H1 (cell line): ENCODE measurements around the gene FLT3. TPM values are rescaled to one million over a fixed set of nuclear protein-coding genes. Genes with fewer than 3 reads are reported as not detected.

Experiments
- CTCF ChIA-PET: fragments of 300-600 bp; sonication (Branson Sonifier 250); formaldehyde crosslinking; loops from one replicate; lab custom pipeline; 2021; ENCODE audit not compliant: partially characterized antibody; lab: Charles Lee
- POLR2A ChIA-PET: fragments of 300-600 bp; sonication (Branson Sonifier 250); formaldehyde crosslinking; loops from one replicate; lab custom pipeline; 2021; ENCODE audit warnings: inconsistent platforms; ENCODE audit not compliant: partially characterized antibody; lab: Charles Lee
- DNase-seq, 2 experiments: peaks; one replicate each; pipeline versions ENCODE4 v3.0.0 to v3.0.0-alpha.2; 2010 to 2022; ENCODE audit warnings: low spot score in 2 of 2, low read depth in 1 of 2, mixed read lengths in 1 of 2
- FAIRE-seq: peaks from 2 replicates; lab custom pipeline; 2011; peaks lifted over from hg19 to GRCh38; lab: Jason Lieb, UNC
- H2AFZ ChIP-seq: 2 replicates; pipeline ENCODE4 v1.8.1; 2012; ENCODE audit warnings: low read length, inconsistent platforms
- H2AK5ac ChIP-seq: 2 replicates; pipeline ENCODE4 v1.6.1; 2013; ENCODE audit warnings: low read depth, low read length
- H2BK120ac ChIP-seq: replicated peaks from 2 replicates; pipeline ENCODE3; 2013; ENCODE audit warnings: low read depth, low read length, inconsistent platforms
- H2BK12ac ChIP-seq: 2 replicates; pipeline ENCODE4 v1.6.1; 2013; ENCODE audit warnings: low read depth, low read length
- H2BK15ac ChIP-seq: 2 replicates; pipeline ENCODE4 v1.6.1; 2013; ENCODE audit warnings: low read length
- H2BK20ac ChIP-seq: 2 replicates; pipeline ENCODE4 v1.6.1; 2013; ENCODE audit warnings: low read length
- H2BK5ac ChIP-seq: 2 replicates; pipeline ENCODE4 v1.6.1; 2013; ENCODE audit warnings: low read depth, low read length
- H3K14ac ChIP-seq: 2 replicates; pipeline ENCODE4 v1.6.1; 2013; ENCODE audit warnings: inconsistent platforms; ENCODE audit not compliant: insufficient read length
- H3K18ac ChIP-seq: 2 replicates; pipeline ENCODE4 v1.6.1; 2013; ENCODE audit warnings: low read length; ENCODE audit errors: extremely low read depth
- H3K23ac ChIP-seq: 2 replicates; pipeline ENCODE4 v1.6.1; 2013; ENCODE audit warnings: inconsistent platforms; ENCODE audit not compliant: insufficient read length
- H3K23me2 ChIP-seq: 2 replicates; pipeline ENCODE4 v1.6.1; 2013; ENCODE audit warnings: low read depth, low read length
- H3K27ac ChIP-seq: 2 replicates; pipeline ENCODE4 v1.6.1; 2011; ENCODE audit warnings: low read depth, low read length, inconsistent platforms
- H3K27me3 ChIP-seq, 4 experiments: replicated peaks in 1 of 4; 1 replicate in 1 of 4; 2 replicates in 3 of 4; pipeline versions ENCODE4 v1.6.1 to v1.8.1; 2011 to 2013; ENCODE audit warnings: low read length in 3 of 4, mild to moderate bottlenecking in 3 of 4, inconsistent platforms in 2 of 4, mixed read lengths in 2 of 4, moderate library complexity in 1 of 4; ENCODE audit not compliant: control insufficient read depth in 3 of 4, insufficient read depth in 3 of 4; ENCODE audit errors: extremely low read depth in 1 of 4
- H3K36me3 ChIP-seq, 4 experiments: 2 replicates each; pipeline versions ENCODE4 v1.6.1 to v1.8.1; 2011 to 2013; ENCODE audit warnings: mild to moderate bottlenecking in 4 of 4, low read length in 3 of 4, moderate library complexity in 2 of 4, control low read depth in 1 of 4, inconsistent platforms in 1 of 4; ENCODE audit not compliant: insufficient read depth in 4 of 4, control insufficient read depth in 2 of 4
- H3K4ac ChIP-seq: replicated peaks from 2 replicates; pipeline ENCODE3; 2013; ENCODE audit warnings: low read length, low read depth, mixed read lengths, inconsistent platforms; ENCODE audit not compliant: insufficient read length
- H3K4me1 ChIP-seq, 4 experiments: replicated peaks in 1 of 4; 1 replicate in 1 of 4; 2 replicates in 3 of 4; pipeline versions ENCODE4 v1.6.1 to v1.8.1; 2011 to 2013; ENCODE audit warnings: low read length in 3 of 4, inconsistent platforms in 2 of 4, mixed read lengths in 1 of 4; ENCODE audit not compliant: insufficient read depth in 4 of 4, control insufficient read depth in 3 of 4
- H3K4me2 ChIP-seq, 2 experiments: 2 replicates each; pipeline versions ENCODE4 v1.6.1 to v1.8.1; 2011 to 2013; ENCODE audit warnings: low read depth in 2 of 2, low read length in 2 of 2, control low read depth in 1 of 2, inconsistent platforms in 1 of 2, mild to moderate bottlenecking in 1 of 2; ENCODE audit not compliant: insufficient read depth in 1 of 2
- H3K4me3 ChIP-seq, 4 experiments: fragments of 200-600, 300-600 bp in 1 of 4; sonication (generic), shearing (Covaris generic), sonication (Bioruptor Twin) in 1 of 4; 2 replicates each; pipeline versions ENCODE4 v1.5.1 to v1.8.1; 2011 to 2016; ENCODE audit warnings: low read length in 4 of 4, low read depth in 3 of 4, control low read depth in 2 of 4, inconsistent platforms in 2 of 4, mild to moderate bottlenecking in 2 of 4, mixed read lengths in 1 of 4, moderate library complexity in 1 of 4; ENCODE audit not compliant: insufficient read depth in 2 of 4; ENCODE audit errors: extremely low read depth in 1 of 4
- H3K56ac ChIP-seq: replicated peaks from 2 replicates; pipeline ENCODE3; 2013; ENCODE audit warnings: low read depth, mild to moderate bottlenecking, mixed read lengths, low read length, inconsistent platforms; ENCODE audit not compliant: insufficient read length
- H3K79me1 ChIP-seq: 2 replicates; pipeline ENCODE4 v1.6.1; 2013; ENCODE audit warnings: low read depth, low read length, control low read depth
- H3K79me2 ChIP-seq, 2 experiments: 2 replicates each; pipeline versions ENCODE4 v1.6.1 to v1.8.1; 2012 to 2013; ENCODE audit warnings: low read length in 2 of 2, mild to moderate bottlenecking in 2 of 2, inconsistent platforms in 1 of 2; ENCODE audit not compliant: insufficient read depth in 2 of 2, control insufficient read depth in 1 of 2
- H3K9ac ChIP-seq, 4 experiments: replicated peaks in 1 of 4; 1 replicate in 1 of 4; 2 replicates in 3 of 4; pipeline versions ENCODE4 v1.6.1 to v1.8.1; 2011 to 2013; ENCODE audit warnings: low read depth in 3 of 4, low read length in 3 of 4, control low read depth in 2 of 4, mild to moderate bottlenecking in 2 of 4, moderate library complexity in 2 of 4, inconsistent platforms in 1 of 4; ENCODE audit errors: extremely low read depth in 1 of 4
- H3K9me3 ChIP-seq, 2 experiments: 2 replicates each; pipeline versions ENCODE4 v1.6.1 to v1.8.1; 2012 to 2013; ENCODE audit warnings: mild to moderate bottlenecking in 2 of 2, moderate library complexity in 2 of 2, control low read depth in 1 of 2, inconsistent platforms in 1 of 2, low read depth in 1 of 2, low read length in 1 of 2, mixed read lengths in 1 of 2; ENCODE audit not compliant: insufficient read depth in 2 of 2
- H4K20me1 ChIP-seq, 2 experiments: replicated peaks in 1 of 2; 2 replicates each; pipeline versions ENCODE3 to v1.8.1; 2011 to 2013; ENCODE audit warnings: inconsistent platforms in 2 of 2, low read length in 2 of 2, mild to moderate bottlenecking in 1 of 2; ENCODE audit not compliant: insufficient read depth in 2 of 2, control insufficient read depth in 1 of 2
- H4K5ac ChIP-seq: 2 replicates; pipeline ENCODE4 v1.6.1; 2013; ENCODE audit warnings: low read length, low read depth, mixed read lengths, inconsistent platforms; ENCODE audit not compliant: insufficient read length
- H4K8ac ChIP-seq: 2 replicates; pipeline ENCODE4 v1.8.0; 2013; ENCODE audit warnings: mild to moderate bottlenecking, moderate library complexity, low read length, inconsistent platforms; ENCODE audit not compliant: insufficient read depth; ENCODE audit errors: extremely low read depth
- H4K91ac ChIP-seq: replicated peaks from 2 replicates; pipeline ENCODE3; 2013; ENCODE audit warnings: low read length, mixed read lengths, inconsistent platforms; ENCODE audit not compliant: insufficient read length
- BACH1 ChIP-seq: IDR thresholded peaks from 2 replicates; pipeline ENCODE4 v1.6.1; 2012; ENCODE audit warnings: low read length, improper control_type of control experiment
- CTBP2 ChIP-seq: IDR thresholded peaks from 2 replicates; pipeline ENCODE4 v1.7.0; 2011; ENCODE audit warnings: borderline replicate concordance, mild to moderate bottlenecking, moderate library complexity, mixed read lengths, low read length; ENCODE audit not compliant: insufficient read depth, insufficient read length
- KDM5A ChIP-seq: fragments of 200-600 bp; IDR thresholded peaks from 2 replicates; pipeline ENCODE4 v1.7.1; 2012; ENCODE audit warnings: mild to moderate bottlenecking, low read length, inconsistent platforms, mixed read lengths
- WGBS, 2 experiments: shearing (Covaris generic) in 1 of 2; methylation state at CpG; one replicate each; pipeline versions ENCODE4 v1.1.6 to v1.1.7; 2013 to 2015; ENCODE audit warnings: low lambda C conversion rate in 2 of 2, mixed read lengths in 2 of 2, inconsistent platforms in 1 of 2, low coverage in 1 of 2, missing lambda C conversion rate in 1 of 2; ENCODE audit not compliant: insufficient replicate concordance in 2 of 2, insufficient coverage in 1 of 2, insufficient read length in 1 of 2; ENCODE audit errors: extremely low coverage in 1 of 2, missing lambda C conversion rate in 1 of 2; 5-methylcytosine and 5-hydroxymethylcytosine counted together
- polyA plus RNA-seq, 7 experiments: library from polyadenylated mRNA; depleted of rRNA in 3 of 7; stranded (reverse) in 5 of 7; unstranded in 2 of 7; fragments of >200 nt in 5 of 7; fragments of 200-250 nt in 2 of 7; gene quantifications; 1 replicate in 5 of 7; 2 replicates in 1 of 7; 4 replicates in 1 of 7; pipeline versions ENCODE4 v1.2.1 to v1.2.3, GENCODE V29; 2011 to 2013; ENCODE audit warnings: missing spikeins in 2 of 7, mixed read lengths in 2 of 7
- total RNA-seq: library from RNA; stranded (reverse); fragmentation: NEBNext Ultra II Directional; extraction: Animal tissue kit (Norgen Biotek cat#: 25700); gene quantifications from 2 replicates; pipeline ENCODE4 v1.2.1, GENCODE V29; 2021

FLT3 gene
- total and polyA plus RNA-seq, 2 of the 8 experiments (the other 6 are each of a cell fraction or from before 2014, with no cell fraction given) = 0.44 to 0.71 TPM

DNA sequence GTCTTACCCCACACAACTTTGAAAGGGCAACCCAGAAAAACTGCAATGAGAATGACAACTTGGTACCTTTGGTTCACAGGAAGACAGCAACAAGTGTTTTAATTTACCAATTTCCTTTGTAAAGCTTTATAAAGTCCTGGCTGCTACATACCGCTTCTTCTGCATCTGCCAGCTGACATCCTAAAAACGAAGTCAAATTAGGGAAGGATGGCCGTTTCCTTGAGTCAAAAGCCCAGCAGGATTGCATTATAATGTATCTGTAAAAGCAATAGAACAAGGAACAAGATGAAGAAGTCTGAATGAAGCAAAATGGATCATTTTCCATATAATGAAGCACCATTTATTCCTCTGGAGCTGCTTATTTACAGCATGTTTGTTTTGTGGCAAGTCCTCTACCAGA lies 86.1 kb downstream of the FLT3 start:
- H3K4me2 ChIP-seq = no peak overlapping the region
- H2BK5ac ChIP-seq = no peak overlapping the region
- no peak overlapping the region for H3K23ac ChIP-seq
- H2BK120ac ChIP-seq = no peak overlapping the region
- no peak overlapping the region for H4K8ac ChIP-seq
- 41% methylated on average over 3 of the region's 3 CpGs; no CpG with 5 or more reads in 1 of the 2 experiments for WGBS, 2 experiments
- H3K4me1 ChIP-seq = no peaks in the 10 kb centered on the region; a peak in 1 of 7 replicates
- no peak overlapping the region for H3K9ac ChIP-seq
- no peak overlapping the region for H3K56ac ChIP-seq
- H3K9me3 ChIP-seq = no peaks in the 10 kb centered on the region
- no peak overlapping the region for H4K5ac ChIP-seq
- no peak for DNase-seq
- H3K79me1 ChIP-seq = no peaks in the 10 kb centered on the region
- H3K14ac ChIP-seq = no peak overlapping the region
- no peak overlapping the region for H2BK12ac ChIP-seq
- H3K18ac ChIP-seq = no peak overlapping the region
- H4K91ac ChIP-seq = no peak overlapping the region
- peak; percentile 19 for FAIRE-seq
- no peaks in the 10 kb centered on the region for H3K79me2 ChIP-seq
- no peak overlapping the region for H2AK5ac ChIP-seq
- no peaks in the 10 kb centered on the region for H3K27me3 ChIP-seq
- POLR2A ChIA-PET = interaction anchor here (1.6 kb wide), 1 partner anchor 10 kb away, joined by 3 read pairs; no protein-coding TSS in a partner anchor
- no peak overlapping the region for H2AFZ ChIP-seq
- H3K23me2 ChIP-seq = no peaks in the 10 kb centered on the region
- no peak overlapping the region for H3K27ac ChIP-seq
- CTCF ChIA-PET = interaction anchor here (0.6 to 1.2 kb wide), 4 partner anchors 11 to 56 kb away, joined by 3 to 4 read pairs (median 4); no protein-coding TSS in a partner anchor
- H3K36me3 ChIP-seq = no peaks in the 10 kb centered on the region
- H3K4me3 ChIP-seq = no peak overlapping the region
- no peak overlapping the region for H3K4ac ChIP-seq
- no peak overlapping the region for H2BK20ac ChIP-seq
- H4K20me1 ChIP-seq = no peaks in the 10 kb centered on the region
- H2BK15ac ChIP-seq = no peak overlapping the region
- TF ChIP-seq KDM5A (no peak), CTBP2 (no peak), BACH1 (no peak)
